ENCODE measurements around the gene INSRR. TPM values are rescaled to one million over a fixed set of nuclear protein-coding genes. Genes with fewer than 3 reads are reported as not detected.

Gene INSRR
- not detected in 5 replicates for total RNA-seq (2022; extraction: Qiagen RNA extraction; ENCODE audit: low read depth)

DNA sequence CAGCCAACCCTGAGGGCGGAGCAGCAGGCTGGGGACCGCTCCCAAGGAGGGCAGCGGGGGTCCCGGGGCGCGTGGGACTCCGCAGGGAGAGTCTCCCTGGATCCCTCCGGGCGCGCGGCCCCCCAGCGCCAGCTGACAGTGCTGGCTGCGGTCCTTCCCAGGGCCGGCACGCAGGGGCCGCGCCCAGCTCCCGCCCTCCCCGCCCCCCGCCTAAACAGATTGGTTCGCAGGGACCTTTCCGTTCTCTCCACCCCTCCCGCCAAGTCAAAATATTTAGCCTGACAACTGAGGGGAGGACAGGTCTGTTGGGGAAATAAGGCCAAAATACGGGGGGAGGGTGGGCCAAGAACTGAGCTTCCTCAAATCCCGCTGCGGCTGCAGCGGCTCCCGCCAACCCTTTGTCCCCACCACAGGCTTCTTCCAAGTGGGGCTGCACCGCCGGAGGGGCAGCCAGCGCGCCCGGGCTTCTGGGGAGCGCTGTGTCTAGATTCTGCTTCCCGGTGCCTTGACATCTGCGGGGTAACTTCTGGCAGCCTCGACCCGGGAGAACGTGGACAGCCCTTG is at the start of gene INSRR:
INSRR (minus strand) TSS at position 159 of the 564 bp plus-strand sequence. CDS start 496 bp downstream, outside the sequence.

DNA sequence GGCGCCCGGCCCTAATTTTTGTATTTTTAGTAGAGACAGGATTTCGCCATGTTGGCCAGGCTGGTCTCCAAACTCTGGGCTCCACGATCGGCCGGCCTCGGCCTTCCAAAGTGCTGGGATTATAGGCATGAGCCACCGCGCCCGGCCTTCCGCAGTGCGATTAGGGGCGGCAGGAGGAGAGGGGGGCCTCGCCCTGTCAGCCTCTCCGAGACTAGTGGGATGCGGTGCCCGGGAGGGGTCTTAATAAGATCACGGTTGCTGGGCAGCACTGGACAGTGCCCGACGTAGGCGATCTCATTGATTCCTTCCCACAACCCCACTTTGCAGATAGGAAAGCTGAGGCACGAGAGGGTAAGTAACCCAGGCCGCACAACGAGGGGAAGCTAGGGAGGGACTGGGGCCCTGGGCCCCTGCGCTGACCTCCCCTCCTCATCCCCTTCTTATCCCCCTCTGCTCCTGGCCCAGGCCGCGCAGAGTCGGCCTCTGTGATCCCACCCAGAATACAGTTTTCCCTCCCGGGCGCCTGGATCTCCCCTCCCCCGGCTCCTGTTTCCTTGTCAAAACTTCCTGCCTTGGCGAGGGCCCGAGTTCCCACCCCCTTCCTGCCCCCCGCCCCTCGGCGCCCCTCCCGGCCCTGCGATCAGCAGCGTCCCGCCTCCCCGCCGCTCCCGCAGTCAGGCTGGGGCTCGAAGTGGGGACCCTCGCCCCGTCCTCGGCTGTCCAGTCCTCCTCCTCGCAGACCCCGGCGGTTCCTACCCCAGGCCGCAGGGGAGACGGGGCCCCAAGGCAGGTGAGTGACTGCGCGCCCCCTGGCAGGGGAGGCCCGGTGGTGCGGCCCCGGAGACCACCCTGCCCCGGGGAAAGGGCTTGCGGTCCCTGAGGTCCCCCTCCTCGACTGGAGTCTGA is 34.4 kb upstream of the INSRR start, which contains the start of gene PEAR1:
PEAR1 (plus strand) TSS at position 671 of the 906 bp plus-strand sequence. CDS start 10,209 bp downstream, outside the sequence.

GRCh38 chr1:156860628-156861423 is 1.9 kb upstream of the INSRR start, which contains the start of gene NTRK1:
TSS of gene NTRK1 (plus strand) at chr1:156860865. CDS start at chr1:156860935, 70 bp downstream.

DNA sequence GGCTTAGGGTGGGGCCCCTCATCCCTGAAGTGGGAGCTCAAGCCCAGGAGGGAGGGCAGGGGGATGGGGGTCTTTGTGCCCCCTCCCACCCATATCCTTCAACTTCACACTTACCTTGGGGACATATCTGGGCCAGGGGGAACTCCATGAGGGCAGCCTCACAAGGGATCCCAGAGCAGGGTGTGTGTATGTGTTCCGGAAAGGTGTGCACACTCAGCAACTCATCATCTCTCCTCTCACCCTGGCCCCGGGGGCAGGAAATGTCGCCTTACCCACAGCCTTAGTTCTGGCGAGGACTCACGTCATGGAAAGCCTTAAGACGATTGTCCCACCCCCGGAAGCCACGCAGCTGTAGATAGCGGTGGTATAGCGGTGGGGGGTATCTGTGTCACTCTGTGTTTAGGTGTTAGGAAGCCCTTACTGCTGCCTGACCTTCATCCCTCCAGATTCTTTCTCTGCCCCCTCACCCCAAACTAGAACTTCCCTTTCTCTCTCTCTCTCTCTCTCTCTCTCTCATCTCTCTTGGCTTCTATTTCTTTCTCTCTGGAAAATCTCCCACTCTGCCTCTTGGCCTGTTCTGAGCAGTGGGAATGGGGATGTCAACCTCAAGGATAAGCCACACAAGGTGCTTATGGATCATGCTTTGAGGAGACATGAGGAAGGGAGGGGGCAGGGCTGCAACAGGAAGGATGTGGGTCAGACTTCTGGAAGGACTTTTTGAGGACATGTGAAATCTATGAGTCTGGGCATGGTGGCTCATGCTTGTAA is 42.2 kb downstream of the INSRR start, which contains the start of gene SH2D2A:
SH2D2A (minus strand) TSS at position 288 of the 768 bp plus-strand sequence; CDS start at position 148, 140 bp downstream.

Other genes starting within 250 kb of the INSRR start
- 0.11 to 0.43 TPM (median 0.20 TPM) in 3 of 5 replicates, not detected in the others for gene HAPLN2, start 239.7 kb downstream of the INSRR start, total RNA-seq (2022; extraction: Qiagen RNA extraction; ENCODE audit: low read depth)
- not detected in 5 replicates for gene BCAN, start 217.0 kb downstream of the INSRR start, total RNA-seq (2022; extraction: Qiagen RNA extraction; ENCODE audit: low read depth)
- gene NES, start 181.7 kb downstream of the INSRR start, total RNA-seq (2022; extraction: Qiagen RNA extraction; ENCODE audit: low read depth), result 1.2 to 1.3 TPM (median 1.3 TPM) in 5 replicates
- gene CRABP2, start 153.5 kb downstream of the INSRR start, total RNA-seq (2022; extraction: Qiagen RNA extraction; ENCODE audit: low read depth), result 6.6 to 13.0 TPM (median 9.6 TPM) in 5 replicates
- gene METTL25B, start 130.6 kb downstream of the INSRR start, total RNA-seq (2022; extraction: Qiagen RNA extraction; ENCODE audit: low read depth), result 21.6 to 28.4 TPM (median 25.2 TPM) in 5 replicates
- 40.7 to 50.5 TPM (median 44.5 TPM) in 5 replicates for gene ISG20L2, start 130.4 kb downstream of the INSRR start, total RNA-seq (2022; extraction: Qiagen RNA extraction; ENCODE audit: low read depth)
- gene MRPL24, start 118.0 kb downstream of the INSRR start, total RNA-seq (2022; extraction: Qiagen RNA extraction; ENCODE audit: low read depth), result 183 to 215 TPM (median 187 TPM) in 5 replicates
- gene HDGF, start 107.4 kb downstream of the INSRR start, total RNA-seq (2022; extraction: Qiagen RNA extraction; ENCODE audit: low read depth), result 443 to 477 TPM (median 448 TPM) in 5 replicates
- 63.9 to 85.1 TPM (median 73.8 TPM) in 5 replicates for gene PRCC, start 91.6 kb downstream of the INSRR start, total RNA-seq (2022; extraction: Qiagen RNA extraction; ENCODE audit: low read depth)
- 3.0 to 5.3 TPM (median 4.0 TPM) in 5 replicates for gene SH2D2A, start 42.3 kb downstream of the INSRR start, total RNA-seq (2022; extraction: Qiagen RNA extraction; ENCODE audit: low read depth)
- 0.11 to 0.16 TPM (median 0.12 TPM) in 3 of 5 replicates, not detected in the others for gene NTRK1, start 1.7 kb upstream of the INSRR start, total RNA-seq (2022; extraction: Qiagen RNA extraction; ENCODE audit: low read depth)
- gene PEAR1, start 34.6 kb upstream of the INSRR start, total RNA-seq (2022; extraction: Qiagen RNA extraction; ENCODE audit: low read depth), result 5.4 to 12.1 TPM (median 9.3 TPM) in 5 replicates
- gene LRRC71, start 61.5 kb upstream of the INSRR start, total RNA-seq (2022; extraction: Qiagen RNA extraction; ENCODE audit: low read depth), result 0.12 to 0.24 TPM (median 0.15 TPM) in 5 replicates
- gene ARHGEF11, start 186.6 kb upstream of the INSRR start, total RNA-seq (2022; extraction: Qiagen RNA extraction; ENCODE audit: low read depth), result 15.3 to 21.6 TPM (median 18.8 TPM) in 5 replicates
- not detected in 5 replicates for gene ETV3L, start 240.7 kb upstream of the INSRR start, total RNA-seq (2022; extraction: Qiagen RNA extraction; ENCODE audit: low read depth)

Measured in A549 treated with ZK216348 at 1 μM for 4 hours (cell line).